HEK293 (cell line): ENCODE data around the gene ISOC2.

ENCODE experiments used
- CTCF ChIA-PET: fragments of 350-600 bp; formaldehyde crosslinking; extraction: SDS; loops from one replicate; lab custom pipeline; 2021; ENCODE audit warnings: antibody characterized with exemption; lab: Yijun Ruan, JAX
- POLR2A ChIA-PET: fragments of 300-600 bp; formaldehyde crosslinking; extraction: SDS; loops from one replicate; lab custom pipeline; 2020; ENCODE audit warnings: antibody characterized with exemption, inconsistent platforms; lab: Yijun Ruan, JAX
- H3K27ac ChIP-seq: fragments of 200-500 bp; sonication (Bioruptor generic); 2 replicates; pipeline ENCODE4 v1.5.1; 2014; ENCODE audit warnings: low read depth, low read length, control low read depth, inconsistent platforms; ENCODE audit errors: extremely low read depth
- H3K36me3 ChIP-seq, 2 experiments: fragments of 200-500 bp in 1 of 2; sonication (Bioruptor generic) in 1 of 2; 1 replicate in 1 of 2; 2 replicates in 1 of 2; pipeline ENCODE4 v1.5.1; 2014 to 2017; ENCODE audit warnings: inconsistent platforms in 2 of 2, low read length in 2 of 2; ENCODE audit not compliant: control insufficient read depth in 2 of 2, insufficient read depth in 1 of 2
- H3K4me1 ChIP-seq: fragments of 200-500 bp; sonication (Bioruptor generic); 2 replicates; pipeline ENCODE4 v1.5.1; 2014; ENCODE audit warnings: mild to moderate bottlenecking, low read length, inconsistent platforms; ENCODE audit not compliant: control insufficient read depth, insufficient read depth
- H3K4me3 ChIP-seq: 2 replicates; pipeline ENCODE4 v1.5.1; 2011; ENCODE audit warnings: low read depth, mild to moderate bottlenecking, control low read depth, low read length, moderate library complexity
- H3K9me3 ChIP-seq: fragments of 200-500 bp; sonication (Bioruptor generic); 2 replicates; pipeline ENCODE4 v1.5.1; 2014; ENCODE audit warnings: low read depth, low read length, inconsistent platforms; ENCODE audit not compliant: control insufficient read depth, insufficient read depth
- GLI2 ChIP-seq: fragments of 450-650 bp; formaldehyde crosslinking; IDR thresholded peaks from 2 replicates; pipeline ENCODE4; 2017; ENCODE audit warnings: missing biosample characterization, missing genetic modification characterization, low read depth, borderline replicate concordance
- GLIS1 ChIP-seq: fragments of 450-650 bp; formaldehyde crosslinking; IDR thresholded peaks from 2 replicates; pipeline ENCODE4 v1.5.1; 2016; ENCODE audit warnings: missing biosample characterization, missing genetic modification characterization
- KLF16 ChIP-seq: fragments of 450-650 bp; formaldehyde crosslinking; IDR thresholded peaks from 2 replicates; pipeline ENCODE4 v1.5.1; 2017; ENCODE audit warnings: missing biosample characterization, missing genetic modification characterization
- MEIS1 ChIP-seq: sonication (generic); formaldehyde crosslinking; IDR thresholded peaks from 2 replicates; pipeline ENCODE4 v1.8.1; 2022; ENCODE audit warnings: missing genetic modification reagents, mild to moderate bottlenecking, borderline replicate concordance
- MYNN ChIP-seq: fragments of 450-650 bp; formaldehyde crosslinking; IDR thresholded peaks from 2 replicates; pipeline ENCODE4 v1.5.1; 2016; ENCODE audit warnings: missing biosample characterization, missing genetic modification characterization, borderline replicate concordance
- PRDM10 ChIP-seq: fragments of 450-650 bp; formaldehyde crosslinking; IDR thresholded peaks from 2 replicates; pipeline ENCODE4 v1.5.1; 2016; ENCODE audit warnings: missing biosample characterization, missing genetic modification characterization
- ZBTB11 ChIP-seq: fragments of 450-650 bp; formaldehyde crosslinking; conservative IDR thresholded peaks from 2 replicates; pipeline ENCODE4 v1.5.1; 2016; ENCODE audit warnings: low read depth, missing biosample characterization, missing genetic modification characterization
- ZFP69B ChIP-seq: fragments of 450-650 bp; formaldehyde crosslinking; IDR thresholded peaks from 2 replicates; pipeline ENCODE4 v1.5.1; 2016; ENCODE audit warnings: missing biosample characterization, missing genetic modification characterization
- ZIC2 ChIP-seq: fragments of 450-650 bp; formaldehyde crosslinking; IDR thresholded peaks from 2 replicates; pipeline ENCODE4 v1.5.1; 2016; ENCODE audit warnings: missing biosample characterization, missing genetic modification characterization
- ZNF121 ChIP-seq: fragments of 450-650 bp; formaldehyde crosslinking; IDR thresholded peaks from 2 replicates; pipeline ENCODE4 v1.5.1; 2016; ENCODE audit warnings: missing biosample characterization, missing genetic modification characterization
- ZNF138 ChIP-seq: fragments of 450-650 bp; formaldehyde crosslinking; IDR thresholded peaks from 2 replicates; pipeline ENCODE4 v1.5.1; 2016; ENCODE audit warnings: missing biosample characterization, missing genetic modification characterization, borderline replicate concordance
- ZNF2 ChIP-seq: fragments of 450-650 bp; formaldehyde crosslinking; IDR thresholded peaks from 2 replicates; pipeline ENCODE4 v1.5.1; 2016; ENCODE audit warnings: missing biosample characterization, missing genetic modification characterization
- ZNF23 ChIP-seq: fragments of 450-650 bp; formaldehyde crosslinking; IDR thresholded peaks from 2 replicates; pipeline ENCODE4 v1.5.1; 2016; ENCODE audit warnings: missing biosample characterization, missing genetic modification characterization, borderline replicate concordance
- ZNF341 ChIP-seq: fragments of 450-650 bp; formaldehyde crosslinking; IDR thresholded peaks from 2 replicates; pipeline ENCODE4; 2016; ENCODE audit warnings: low read depth, missing biosample characterization, missing genetic modification characterization
- ZNF433 ChIP-seq: fragments of 450-650 bp; formaldehyde crosslinking; IDR thresholded peaks from 2 replicates; pipeline ENCODE4 v1.5.1; 2016; ENCODE audit warnings: missing biosample characterization, missing genetic modification characterization, low read depth
- ZNF48 ChIP-seq: fragments of 450-650 bp; formaldehyde crosslinking; IDR thresholded peaks from 2 replicates; pipeline ENCODE4 v1.5.1; 2016; ENCODE audit warnings: missing biosample characterization, missing genetic modification characterization
- ZNF549 ChIP-seq: fragments of 450-650 bp; IDR thresholded peaks from 2 replicates; pipeline ENCODE4 v1.5.1; 2018; ENCODE audit warnings: missing biosample characterization, missing genetic modification characterization, mild to moderate bottlenecking, inconsistent platforms, moderate library complexity
- ZNF600 ChIP-seq: fragments of 450-650 bp; formaldehyde crosslinking; IDR thresholded peaks from 2 replicates; pipeline ENCODE4 v1.5.1; 2016; ENCODE audit warnings: missing biosample characterization, missing genetic modification characterization
- ZNF704 ChIP-seq: fragments of 450-650 bp; formaldehyde crosslinking; IDR thresholded peaks from 2 replicates; pipeline ENCODE4 v1.5.1; 2016; ENCODE audit warnings: missing biosample characterization, missing genetic modification characterization
- ZNF76 ChIP-seq: fragments of 450-650 bp; formaldehyde crosslinking; IDR thresholded peaks from 2 replicates; pipeline ENCODE4; 2016; ENCODE audit warnings: low read depth, missing biosample characterization, missing genetic modification characterization, borderline replicate concordance
- TF ChIP-seq, protein P1 (sequence below): fragments of 450-650 bp; formaldehyde crosslinking; IDR thresholded peaks from 2 replicates; pipeline ENCODE4 v1.5.1; 2017; ENCODE audit warnings: missing biosample characterization, missing genetic modification characterization
- TF ChIP-seq, protein P2 (sequence below): fragments of 450-650 bp; formaldehyde crosslinking; IDR thresholded peaks from 2 replicates; pipeline ENCODE4 v1.5.1; 2016; ENCODE audit warnings: missing biosample characterization, missing genetic modification characterization

The ISOC2 gene

GRCh38 chr19:55473225-55474012 lies 12.0 kb upstream of the ISOC2 start:
- TF ChIP-seq ZBTB11 (tag by site-specific recombination) (no peak), ZNF600 (peak; percentile 77), PRDM10 (tag by site-specific recombination) (no peak), ZIC2 (peak; percentile 89), ZNF704 (tag by site-specific recombination) (no peak), ZNF341 (tag by site-specific recombination) (peak; percentile 31; the same call in 1 of the 2 replicates), GLIS1 (peak; percentile 74), GLI2 (tag by site-specific recombination) (no peak), ZNF121 (tag by site-specific recombination) (0 out of 2 replicates have a peak, but pooled peaks have one; percentile 35)
- TF ChIP-seq, protein P1, sequence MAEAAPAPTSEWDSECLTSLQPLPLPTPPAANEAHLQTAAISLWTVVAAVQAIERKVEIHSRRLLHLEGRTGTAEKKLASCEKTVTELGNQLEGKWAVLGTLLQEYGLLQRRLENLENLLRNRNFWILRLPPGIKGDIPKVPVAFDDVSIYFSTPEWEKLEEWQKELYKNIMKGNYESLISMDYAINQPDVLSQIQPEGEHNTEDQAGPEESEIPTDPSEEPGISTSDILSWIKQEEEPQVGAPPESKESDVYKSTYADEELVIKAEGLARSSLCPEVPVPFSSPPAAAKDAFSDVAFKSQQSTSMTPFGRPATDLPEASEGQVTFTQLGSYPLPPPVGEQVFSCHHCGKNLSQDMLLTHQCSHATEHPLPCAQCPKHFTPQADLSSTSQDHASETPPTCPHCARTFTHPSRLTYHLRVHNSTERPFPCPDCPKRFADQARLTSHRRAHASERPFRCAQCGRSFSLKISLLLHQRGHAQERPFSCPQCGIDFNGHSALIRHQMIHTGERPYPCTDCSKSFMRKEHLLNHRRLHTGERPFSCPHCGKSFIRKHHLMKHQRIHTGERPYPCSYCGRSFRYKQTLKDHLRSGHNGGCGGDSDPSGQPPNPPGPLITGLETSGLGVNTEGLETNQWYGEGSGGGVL (tag by site-specific recombination), result 0 out of 2 replicates have a peak, but pooled peaks have one; percentile 52
- H3K27ac ChIP-seq, result no peak overlapping the region
- H3K4me3 ChIP-seq, result no peak overlapping the region
- no peaks in the 10 kb centered on the region for H3K36me3 ChIP-seq
- H3K9me3 ChIP-seq, result no peaks in the 10 kb centered on the region
- ChIA-PET POLR2A (interaction anchor here (1.8 kb wide), 1 partner anchor 12 kb away, joined by 11 read pairs; the partner anchor contains the start of gene ISOC2), CTCF (interaction anchor here (0.7 to 7.0 kb wide), 4 partner anchors 14 to 166 kb away, joined by 3 to 63 read pairs (median 3); partner anchors contain the start of gene ZNF865)
- peaks cover 8% of the 10 kb centered on the region; the same call in 1 of the 2 replicates for H3K4me1 ChIP-seq

DNA sequence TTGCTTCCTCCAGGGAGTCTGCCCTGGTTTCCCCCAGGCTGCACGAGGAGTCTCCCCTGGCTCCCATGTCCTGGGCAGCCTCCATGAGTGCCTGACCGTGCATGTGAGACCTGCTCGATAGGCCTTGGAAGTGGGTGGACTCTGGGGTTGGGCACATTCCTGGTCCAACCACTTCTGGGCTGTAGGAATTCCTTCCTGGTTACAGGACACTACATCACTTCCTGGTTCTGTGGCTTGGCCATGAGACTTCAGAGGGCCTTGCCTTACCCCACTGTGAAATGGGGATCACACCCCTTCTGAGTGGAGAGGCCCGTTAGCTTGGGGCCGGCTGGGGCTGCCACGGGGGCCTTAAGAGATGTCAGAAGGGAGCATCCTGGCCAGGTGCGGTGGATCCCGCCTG lies 11.0 kb upstream of the ISOC2 start:
- ChIA-PET CTCF (interaction anchor here (0.7 kb wide), 1 partner anchor 200 kb away, joined by 3 read pairs; no protein-coding TSS in a partner anchor), POLR2A (no interaction called here)
- Histone ChIP-seq H3K9me3 (no peaks in the 10 kb centered on the region), H3K4me3 (no peak overlapping the region), H3K36me3 (no peaks in the 10 kb centered on the region), H3K4me1 (peaks cover 2% of the 10 kb centered on the region; the same call in 1 of the 2 replicates), H3K27ac (no peak overlapping the region)
- TF ChIP-seq ZNF2 (tag by site-specific recombination), result no peak
- no peak for TF ChIP-seq ZFP69B (tag by site-specific recombination)
- TF ChIP-seq ZNF341 (tag by site-specific recombination), result no peak
- TF ChIP-seq ZNF76 (tag by site-specific recombination), result no peak
- TF ChIP-seq ZNF48 (tag by site-specific recombination), result no peak
- no peak for TF ChIP-seq MEIS1 (CRISPR knock-in tag)
- no peak for TF ChIP-seq MYNN (tag by site-specific recombination)
- TF ChIP-seq, protein P2, sequence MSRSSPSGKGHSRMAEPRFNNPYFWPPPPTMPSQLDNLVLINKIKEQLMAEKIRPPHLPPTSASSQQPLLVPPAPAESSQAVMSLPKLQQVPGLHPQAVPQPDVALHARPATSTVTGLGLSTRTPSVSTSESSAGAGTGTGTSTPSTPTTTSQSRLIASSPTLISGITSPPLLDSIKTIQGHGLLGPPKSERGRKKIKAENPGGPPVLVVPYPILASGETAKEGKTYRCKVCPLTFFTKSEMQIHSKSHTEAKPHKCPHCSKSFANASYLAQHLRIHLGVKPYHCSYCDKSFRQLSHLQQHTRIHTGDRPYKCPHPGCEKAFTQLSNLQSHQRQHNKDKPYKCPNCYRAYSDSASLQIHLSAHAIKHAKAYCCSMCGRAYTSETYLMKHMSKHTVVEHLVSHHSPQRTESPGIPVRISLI (tag by site-specific recombination), result no peak
- TF ChIP-seq KLF16 (tag by site-specific recombination), result no peak
- no peak for TF ChIP-seq ZNF433 (tag by site-specific recombination)
- no peak for TF ChIP-seq ZNF138 (tag by site-specific recombination)
- TF ChIP-seq ZNF549 (tag by site-specific recombination), result no peak
- no peak for TF ChIP-seq ZNF23 (tag by site-specific recombination)
